ENCODE data around the gene HDAC2.
"Not testable (repeated sequence)": the region's sequence is repeated elsewhere in the genome, so short reads cannot be mapped to it uniquely, and the experiment has no call there.

Gene HDAC2

DNA sequence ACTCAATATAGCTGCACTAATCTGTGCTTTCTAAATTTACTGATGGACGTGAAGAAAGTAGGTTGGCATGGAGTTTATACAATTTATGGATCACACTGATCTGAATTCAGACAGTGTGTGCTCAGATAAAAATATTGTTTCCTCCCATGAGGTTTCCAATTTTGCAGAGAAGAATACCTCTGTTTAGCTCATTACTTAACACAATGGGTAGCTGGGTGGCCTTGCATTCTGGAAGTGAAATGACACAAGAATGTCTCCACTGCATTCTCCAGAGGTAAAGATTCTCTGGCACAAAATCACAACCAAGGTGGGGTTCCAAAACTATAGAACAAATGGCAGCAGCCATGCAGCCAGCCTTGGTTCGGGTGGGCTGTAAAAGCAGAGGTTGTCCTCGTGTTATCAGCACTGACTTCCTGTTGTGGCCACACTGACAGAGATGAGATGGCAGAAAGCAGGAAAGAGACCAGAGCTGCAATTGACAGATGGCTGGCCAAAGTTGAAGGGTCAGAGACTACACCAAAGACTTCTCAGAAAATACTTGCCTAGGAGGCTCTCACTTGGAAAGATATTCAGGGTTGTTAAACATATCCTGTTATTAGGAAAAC is 50.2 kb downstream of the HDAC2 start:
- no peak for DNase-seq (ENCODE audit: extremely low read depth in 1 of 2, low read depth in 1 of 2)

DNA sequence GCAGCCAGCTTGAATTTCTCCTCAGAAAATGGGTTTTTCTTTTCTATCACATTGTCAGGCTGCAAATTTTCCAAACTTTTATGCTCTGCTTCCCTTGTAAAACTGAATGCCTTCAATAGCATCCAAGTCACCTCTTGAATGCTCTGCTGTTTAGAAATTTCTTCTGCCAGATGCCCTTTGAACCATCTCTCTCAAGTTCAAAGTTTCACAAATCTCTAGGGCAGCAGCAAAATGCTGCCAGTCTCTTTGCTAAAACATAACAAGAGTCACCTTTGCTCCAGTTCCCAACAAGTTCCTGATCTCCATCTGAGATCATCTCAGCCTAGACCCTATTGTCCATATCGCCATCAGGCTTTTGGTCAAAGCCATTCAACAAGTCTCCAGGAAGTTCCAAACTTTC is 60.7 kb downstream of the HDAC2 start:
- not testable (repeated sequence) for DNase-seq (ENCODE audit: extremely low read depth in 1 of 2, low read depth in 1 of 2)

GRCh38 chr6:113909224-113909856 is 61.6 kb downstream of the HDAC2 start:
- no peak for DNase-seq (ENCODE audit: extremely low read depth in 1 of 2, low read depth in 1 of 2)

GRCh38 chr6:113908801-113909200 is 62.1 kb downstream of the HDAC2 start:
- DNase-seq (ENCODE audit: extremely low read depth in 1 of 2, low read depth in 1 of 2): no peak

- no peak for DNase-seq (ENCODE audit: extremely low read depth in 1 of 2, low read depth in 1 of 2)
These were observed 63.7 kb downstream of the HDAC2 start for GRCh38 chr6:113907102-113907815.

- no peak for DNase-seq (ENCODE audit: extremely low read depth in 1 of 2, low read depth in 1 of 2)
These were observed 67.2 kb downstream of the HDAC2 start for GRCh38 chr6:113903666-113904330.

DNA sequence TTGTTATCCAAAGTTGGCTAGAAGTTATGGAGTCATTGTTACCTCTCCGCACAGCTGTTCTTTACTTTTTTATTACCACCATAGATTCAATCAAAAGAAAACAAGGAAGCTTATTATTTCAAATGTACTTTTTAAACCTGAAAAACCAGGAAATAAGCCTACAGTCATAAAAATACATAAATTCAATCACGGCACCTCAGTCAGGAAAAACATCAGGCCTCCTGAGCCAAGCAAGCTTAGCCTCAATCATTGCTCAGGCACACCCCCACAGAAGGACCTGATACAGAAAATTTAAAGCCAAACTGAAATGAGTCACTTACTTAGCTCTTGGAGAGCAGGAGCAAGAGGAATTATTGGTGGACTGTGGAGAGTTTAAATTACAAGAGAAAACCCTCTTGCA is 69.5 kb downstream of the HDAC2 start:
- no peak for DNase-seq (ENCODE audit: extremely low read depth in 1 of 2, low read depth in 1 of 2)

- DNase-seq (ENCODE audit: extremely low read depth in 1 of 2, low read depth in 1 of 2): no peak
These were observed 76.0 kb downstream of the HDAC2 start for GRCh38 chr6:113894712-113895674.

DNA sequence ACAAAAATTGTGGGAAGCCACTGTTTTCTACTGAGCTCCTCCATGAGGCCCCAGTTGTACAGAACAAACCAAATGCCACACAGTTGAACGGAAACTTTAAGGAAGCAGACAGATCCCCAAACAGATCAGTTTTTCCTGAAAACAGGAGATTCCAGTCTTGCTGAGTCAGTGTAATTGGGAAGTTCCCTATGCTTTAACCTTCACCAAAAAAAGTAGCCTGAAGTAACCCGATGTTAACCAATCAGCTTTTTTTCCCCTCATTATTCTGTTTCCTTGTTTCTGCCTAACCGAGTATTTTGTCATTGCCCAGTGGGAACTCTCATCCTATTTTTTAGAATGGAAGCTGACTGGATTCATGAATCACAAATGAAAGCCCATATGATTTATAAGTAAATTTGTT is 77.1 kb downstream of the HDAC2 start:
- no peak for DNase-seq (ENCODE audit: extremely low read depth in 1 of 2, low read depth in 1 of 2)

GRCh38 chr6:113893451-113893850 is 77.5 kb downstream of the HDAC2 start:
- no peak for DNase-seq (ENCODE audit: extremely low read depth in 1 of 2, low read depth in 1 of 2)

DNA sequence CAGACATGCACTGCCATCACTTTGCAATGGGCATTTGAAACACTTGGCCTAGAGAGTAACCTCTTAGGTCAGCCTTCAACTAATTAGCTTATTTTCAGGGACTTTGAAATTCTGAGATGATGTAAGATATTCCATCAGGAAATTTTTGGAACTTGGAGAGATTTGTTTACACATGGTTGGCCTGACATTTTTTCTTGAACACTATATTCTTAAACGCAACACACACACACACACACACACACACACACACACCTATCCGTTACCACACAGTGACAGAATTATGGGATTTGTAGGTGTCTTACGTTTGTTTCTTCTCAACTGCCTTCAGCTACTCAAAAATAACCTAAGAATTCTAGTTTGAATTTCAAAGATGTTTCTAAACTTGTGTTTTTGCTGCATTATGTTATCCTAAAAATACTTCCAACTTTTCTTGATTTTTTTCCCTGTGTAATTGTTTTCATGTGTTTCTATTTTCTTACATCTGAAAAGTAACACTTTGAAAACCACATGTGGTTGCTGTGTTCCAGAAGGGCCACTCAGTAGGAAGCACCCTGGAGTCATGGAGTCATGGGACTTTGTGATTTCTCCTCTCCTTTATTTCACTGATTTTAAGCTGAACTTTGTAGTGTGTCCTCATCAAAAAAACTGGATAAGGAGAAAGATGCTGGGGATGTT is 81.9 kb downstream of the HDAC2 start:
- DNase-seq (ENCODE audit: extremely low read depth in 1 of 2, low read depth in 1 of 2): no peak

DNA sequence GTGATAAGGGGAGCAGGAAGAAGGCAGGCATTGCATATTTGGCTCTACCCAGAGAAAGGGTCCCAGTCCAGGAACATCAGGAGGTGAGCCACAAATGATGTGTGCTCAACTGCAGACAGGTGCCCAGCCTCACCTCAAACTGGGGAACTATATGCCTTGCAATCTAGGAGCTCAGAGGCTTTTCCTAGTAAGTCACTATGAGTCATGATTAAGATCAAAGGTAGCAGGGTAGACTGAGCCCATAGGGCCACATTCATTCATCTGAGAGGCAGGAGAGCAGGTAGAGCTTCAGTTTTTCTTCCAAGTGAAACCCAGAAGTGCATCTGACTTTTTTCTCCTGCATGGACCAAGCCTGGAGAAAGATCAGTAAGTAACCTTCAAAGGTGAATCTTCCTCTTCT is 82.5 kb downstream of the HDAC2 start:
- DNase-seq (ENCODE audit: extremely low read depth in 1 of 2, low read depth in 1 of 2): no peak

DNA sequence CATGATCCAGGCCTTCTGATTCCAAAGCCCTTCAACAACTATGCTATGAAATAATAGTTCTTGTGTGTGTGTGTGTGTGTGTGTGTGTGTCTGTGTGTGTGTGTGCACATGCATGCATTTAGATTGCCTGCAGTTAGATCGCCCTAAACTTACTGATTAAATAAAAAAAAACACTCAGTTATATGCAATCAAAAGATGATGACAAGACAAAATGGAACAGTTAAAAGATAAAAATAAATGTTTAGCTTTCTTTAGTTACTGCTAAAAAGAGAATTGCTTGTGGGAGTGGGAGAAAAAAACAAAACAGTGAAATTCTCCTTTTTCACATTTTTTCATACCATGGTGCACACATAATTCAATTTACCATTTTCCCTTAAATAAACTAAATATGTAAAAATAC is 84.4 kb downstream of the HDAC2 start:
- DNase-seq (ENCODE audit: extremely low read depth in 1 of 2, low read depth in 1 of 2): no peak

GRCh38 chr6:113884011-113884410 is 86.9 kb downstream of the HDAC2 start:
- no peak for DNase-seq (ENCODE audit: extremely low read depth in 1 of 2, low read depth in 1 of 2)

All from stimulated activated CD8-positive, alpha-beta memory T cell treated with anti-CD3 and anti-CD28 coated beads, Interleukin-7, amount 100 ng/mL, for 48 hours (primary cell).